Activated effector memory CD4-positive, alpha-beta T cell treated with anti-CD3 and anti-CD28 coated beads, Interleukin-2, amount 50 U/mL, for 16 hours (primary cell): ENCODE results near the gene BICRA.
"Not testable (repeated sequence)": the region's sequence is repeated elsewhere in the genome, so short reads cannot be mapped to it uniquely, and the experiment has no call there.

Experiments
- DNase-seq: peaks from one replicate; pipeline ENCODE4 v3.0.0-alpha.2; 2020

Gene BICRA

GRCh38 chr19:47663911-47664771 is 55.2 kb downstream of the BICRA start:
- no peak for DNase-seq

- DNase-seq, result not testable (repeated sequence)
Measured at GRCh38 chr19:47668556-47668955, 59.6 kb downstream of the BICRA start.

GRCh38 chr19:47670736-47671135 is 61.8 kb downstream of the BICRA start:
- no peak for DNase-seq

- DNase-seq, result no peak
Measured at GRCh38 chr19:47671499-47671898, 62.6 kb downstream of the BICRA start.

GRCh38 chr19:47673426-47673825 is 64.5 kb downstream of the BICRA start:
- no peak for DNase-seq

DNA sequence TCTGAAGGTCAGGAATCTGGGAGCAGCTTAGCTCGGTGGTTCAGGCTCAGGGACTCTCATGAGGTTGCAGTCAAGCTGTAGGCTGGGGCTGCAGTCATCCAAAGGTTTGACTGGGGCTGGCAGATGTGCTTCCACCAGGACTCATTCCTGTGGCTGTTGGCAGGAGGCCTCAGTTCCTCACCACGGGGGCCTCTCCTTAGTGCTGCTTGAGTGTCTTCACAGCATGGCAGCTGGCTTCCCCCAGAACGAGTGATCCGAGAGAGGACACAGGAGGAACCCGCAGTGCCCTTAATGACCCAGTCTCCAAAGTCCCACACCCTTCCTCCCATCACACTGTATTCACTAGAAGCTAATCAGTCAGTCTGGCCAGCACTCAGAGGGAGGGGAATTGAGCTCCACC is 65.6 kb downstream of the BICRA start:
- DNase-seq, result no peak

DNA sequence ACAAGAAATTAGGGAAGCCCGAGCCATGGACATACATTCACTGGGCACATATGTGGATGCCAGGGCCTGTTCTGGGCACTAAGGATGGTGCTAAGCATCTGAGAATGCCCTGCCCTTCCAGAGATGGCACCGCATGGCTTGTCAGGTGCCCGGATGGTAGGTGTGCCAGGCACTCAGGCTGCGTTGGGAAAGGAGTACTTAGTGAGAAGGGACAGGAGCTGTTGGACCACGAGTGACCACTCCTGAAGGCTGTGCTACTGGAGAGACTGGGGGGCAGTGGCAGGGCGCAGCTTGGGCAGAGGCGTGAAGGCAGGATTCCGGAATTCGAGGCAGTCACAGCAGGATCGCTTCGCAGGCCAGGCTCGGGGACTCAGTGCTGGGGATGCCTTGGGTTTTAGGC is 66.3 kb downstream of the BICRA start:
- DNase-seq, result no peak

DNA sequence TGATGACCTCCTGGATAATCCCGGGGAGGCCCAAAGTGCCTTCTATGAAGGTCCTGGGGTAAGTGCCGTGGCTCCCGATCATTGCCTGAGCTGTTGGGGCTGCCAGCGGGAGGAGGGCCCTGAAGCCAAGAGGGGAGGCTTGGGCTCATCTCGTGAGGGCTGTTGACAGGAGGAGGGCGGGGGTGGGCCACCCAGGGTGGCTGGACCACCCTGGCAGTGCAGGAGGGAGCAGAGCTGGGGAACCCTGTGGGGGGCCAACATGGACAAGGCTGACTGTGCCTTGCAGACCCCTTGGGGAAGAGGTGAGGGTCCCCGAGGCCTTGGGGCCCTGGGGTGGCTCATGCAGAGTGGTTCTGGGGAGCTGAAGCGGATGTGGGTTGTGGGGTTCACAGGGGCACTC is 66.9 kb downstream of the BICRA start:
- no peak for DNase-seq

- DNase-seq, result no peak
Measured at GRCh38 chr19:47676811-47677210, 67.9 kb downstream of the BICRA start.

GRCh38 chr19:47679251-47679900 is 70.4 kb downstream of the BICRA start:
- DNase-seq, result no peak

DNA sequence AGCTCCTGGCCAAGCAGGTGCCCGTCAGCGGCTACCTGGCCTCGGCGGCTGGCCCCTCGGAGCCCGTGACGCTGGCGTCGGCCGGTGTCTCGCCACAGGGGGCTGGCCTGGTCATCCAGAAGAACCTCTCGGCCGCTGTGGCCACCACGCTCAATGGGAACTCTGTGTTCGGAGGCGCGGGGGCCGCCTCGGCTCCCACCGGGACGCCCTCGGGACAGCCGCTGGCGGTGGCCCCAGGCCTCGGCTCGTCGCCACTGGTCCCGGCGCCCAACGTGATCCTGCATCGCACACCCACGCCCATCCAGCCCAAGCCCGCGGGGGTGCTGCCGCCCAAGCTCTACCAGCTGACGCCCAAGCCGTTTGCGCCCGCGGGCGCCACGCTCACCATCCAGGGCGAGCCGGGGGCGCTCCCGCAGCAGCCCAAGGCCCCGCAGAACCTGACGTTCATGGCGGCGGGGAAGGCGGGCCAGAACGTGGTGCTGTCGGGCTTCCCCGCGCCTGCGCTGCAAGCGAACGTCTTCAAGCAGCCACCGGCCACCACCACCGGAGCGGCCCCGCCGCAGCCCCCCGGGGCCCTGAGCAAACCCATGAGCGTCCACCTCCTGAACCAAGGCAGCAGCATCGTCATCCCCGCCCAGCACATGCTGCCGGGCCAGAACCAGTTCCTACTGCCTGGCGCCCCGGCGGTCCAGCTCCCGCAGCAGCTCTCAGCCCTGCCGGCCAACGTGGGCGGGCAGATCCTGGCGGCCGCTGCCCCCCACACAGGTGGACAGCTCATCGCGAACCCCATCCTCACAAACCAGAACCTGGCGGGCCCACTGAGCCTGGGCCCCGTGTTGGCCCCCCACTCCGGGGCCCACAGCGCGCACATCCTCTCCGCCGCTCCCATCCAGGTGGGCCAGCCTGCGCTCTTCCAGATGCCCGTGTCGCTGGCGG is 71.3 kb downstream of the BICRA start:
- no peak for DNase-seq

DNA sequence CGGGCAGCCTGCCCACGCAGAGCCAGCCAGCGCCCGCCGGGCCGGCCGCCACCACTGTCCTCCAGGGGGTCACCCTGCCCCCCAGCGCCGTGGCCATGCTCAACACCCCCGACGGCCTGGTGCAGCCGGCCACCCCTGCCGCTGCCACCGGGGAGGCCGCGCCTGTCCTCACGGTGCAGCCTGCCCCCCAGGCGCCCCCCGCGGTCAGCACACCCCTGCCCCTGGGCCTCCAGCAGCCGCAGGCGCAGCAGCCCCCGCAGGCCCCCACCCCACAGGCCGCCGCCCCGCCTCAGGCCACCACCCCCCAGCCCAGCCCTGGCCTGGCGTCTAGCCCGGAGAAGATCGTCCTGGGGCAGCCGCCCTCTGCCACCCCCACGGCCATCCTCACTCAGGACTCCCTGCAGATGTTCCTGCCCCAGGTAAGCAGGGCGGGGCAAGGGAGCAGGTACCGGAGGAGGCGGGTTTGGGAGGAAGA is 72.0 kb downstream of the BICRA start:
- no peak for DNase-seq

GRCh38 chr19:47681388-47681787 is 72.5 kb downstream of the BICRA start:
- no peak for DNase-seq

GRCh38 chr19:47681936-47682335 is 73.0 kb downstream of the BICRA start:
- no peak for DNase-seq

- DNase-seq, result no peak
Measured at GRCh38 chr19:47682939-47683338, 74.0 kb downstream of the BICRA start.

DNA sequence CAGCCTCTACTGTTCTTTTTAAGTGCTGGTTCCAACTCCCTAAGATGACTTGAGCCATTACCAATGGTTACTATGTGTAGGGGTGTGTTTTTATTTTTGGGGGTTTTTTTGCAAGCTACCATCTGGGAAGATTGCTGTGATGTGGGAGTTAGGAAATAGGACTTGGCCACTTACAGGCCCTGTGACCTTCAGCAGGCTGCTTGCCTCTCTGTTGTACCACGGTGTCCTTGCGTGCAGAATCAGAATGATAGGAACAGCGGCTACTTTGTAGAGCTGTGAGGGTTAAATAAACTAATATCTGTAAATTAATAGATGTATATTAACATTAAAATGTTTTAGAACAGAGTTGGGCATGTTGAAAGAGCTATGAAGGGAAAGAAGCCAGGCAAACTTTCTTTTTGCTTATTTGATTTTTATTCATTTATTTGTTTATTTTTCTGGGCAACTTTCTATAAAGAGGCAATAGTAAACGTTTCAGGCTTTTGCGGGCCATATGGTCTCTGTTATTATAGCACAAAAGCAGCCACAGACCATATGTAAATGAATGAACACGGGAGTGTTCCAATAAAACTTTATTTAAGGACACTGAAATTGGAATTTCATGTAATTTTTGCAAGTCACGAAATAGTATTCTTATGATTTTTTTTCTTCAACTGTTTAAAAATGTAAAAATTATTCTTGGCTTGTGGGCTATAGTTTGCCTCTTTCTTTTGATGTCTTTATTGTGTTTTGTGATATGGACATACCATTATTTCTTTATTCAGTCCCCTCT is 77.9 kb downstream of the BICRA start:
- no peak for DNase-seq

GRCh38 chr19:47687906-47688305 is 79.0 kb downstream of the BICRA start:
- DNase-seq, result no peak

- no peak for DNase-seq
Measured at GRCh38 chr19:47691090-47691489, 82.2 kb downstream of the BICRA start.

GRCh38 chr19:47691782-47692181 is 82.8 kb downstream of the BICRA start:
- DNase-seq, result no peak

- DNase-seq, result no peak
Measured at GRCh38 chr19:47693489-47693888, 84.6 kb downstream of the BICRA start.

GRCh38 chr19:47693903-47694302 is 85.0 kb downstream of the BICRA start:
- no peak for DNase-seq
